Lower lobe of right lung (tissue), 2 donors: ENCODE measurements around the gene LAMP5. TPM values are rescaled to one million over a fixed set of nuclear protein-coding genes. Genes with fewer than 3 reads are reported as not detected.

Source experiments
- ATAC-seq, 2 donors: fragments of 200-7000 bp; cut with Tn5 transposase; one replicate each; pipeline ENCODE4 v1.9.1; 2020 to 2022; ENCODE audit warnings: mild to moderate bottlenecking in 2 of 2, moderate library complexity in 2 of 2
- DNase-seq: peaks from one replicate; pipeline ENCODE4 v3.0.0-alpha.2; 2020
- H3K27ac ChIP-seq: fragments of 200-600 bp; one replicate; pipeline ENCODE4 v1.8.0; 2022
- H3K27me3 ChIP-seq: fragments of 200-600 bp; one replicate; pipeline ENCODE4 v1.8.0; 2022; ENCODE audit warnings: low read depth
- H3K36me3 ChIP-seq: fragments of 200-600 bp; one replicate; pipeline ENCODE4 v1.8.0; 2022; ENCODE audit warnings: mild to moderate bottlenecking
- H3K4me1 ChIP-seq: fragments of 200-600 bp; one replicate; pipeline ENCODE4 v1.8.0; 2022
- H3K4me3 ChIP-seq: fragments of 200-600 bp; one replicate; pipeline ENCODE4 v1.8.0; 2022; ENCODE audit warnings: mild to moderate bottlenecking
- H3K9me3 ChIP-seq: fragments of 200-600 bp; one replicate; pipeline ENCODE4 v1.8.0; 2022
- intact Hi-C: fragments of 100-400 bp; cut with DNase I; formaldehyde crosslinking; loops from one replicate; pipeline ENCODE4 v1.11.0; 2022
- long read RNA-seq: library from polyadenylated mRNA; unstranded; transcript quantifications from one replicate; pipeline ENCODE4 v2.0.0, GENCODE V29; 2021
- total RNA-seq: library from RNA; stranded (reverse); fragmentation: NEBNext Ultra II Directional; extraction: Animal tissue kit (Norgen Biotek cat#: 25700); gene quantifications from one replicate; pipeline ENCODE4 v1.2.1, GENCODE V29; 2021
- TF ChIP-seq, protein P1 (sequence below): fragments of 200-600 bp; IDR thresholded peaks from one replicate; pipeline ENCODE4 v1.8.0; 2022; ENCODE audit warnings: antibody characterized with exemption, mild to moderate bottlenecking
- donor health status: DM: no; HTN: yes; CAD: no; lungs with severe emphysema.

LAMP5 gene
- total RNA-seq: 0.41 TPM
- long read RNA-seq, partial matches to known transcripts: 1 of 1 reads
- long read RNA-seq, other reads (novel, unspliced or antisense): 0 of 1 reads

- TF ChIP-seq, protein P1, sequence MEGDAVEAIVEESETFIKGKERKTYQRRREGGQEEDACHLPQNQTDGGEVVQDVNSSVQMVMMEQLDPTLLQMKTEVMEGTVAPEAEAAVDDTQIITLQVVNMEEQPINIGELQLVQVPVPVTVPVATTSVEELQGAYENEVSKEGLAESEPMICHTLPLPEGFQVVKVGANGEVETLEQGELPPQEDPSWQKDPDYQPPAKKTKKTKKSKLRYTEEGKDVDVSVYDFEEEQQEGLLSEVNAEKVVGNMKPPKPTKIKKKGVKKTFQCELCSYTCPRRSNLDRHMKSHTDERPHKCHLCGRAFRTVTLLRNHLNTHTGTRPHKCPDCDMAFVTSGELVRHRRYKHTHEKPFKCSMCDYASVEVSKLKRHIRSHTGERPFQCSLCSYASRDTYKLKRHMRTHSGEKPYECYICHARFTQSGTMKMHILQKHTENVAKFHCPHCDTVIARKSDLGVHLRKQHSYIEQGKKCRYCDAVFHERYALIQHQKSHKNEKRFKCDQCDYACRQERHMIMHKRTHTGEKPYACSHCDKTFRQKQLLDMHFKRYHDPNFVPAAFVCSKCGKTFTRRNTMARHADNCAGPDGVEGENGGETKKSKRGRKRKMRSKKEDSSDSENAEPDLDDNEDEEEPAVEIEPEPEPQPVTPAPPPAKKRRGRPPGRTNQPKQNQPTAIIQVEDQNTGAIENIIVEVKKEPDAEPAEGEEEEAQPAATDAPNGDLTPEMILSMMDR: no peak
- no peak within 1 kb of the TSS for H3K27ac ChIP-seq
- peaks cover 30% of the 10 kb centered on the region for H3K4me1 ChIP-seq
- peaks cover 62% of the 10 kb centered on the region for H3K27me3 ChIP-seq
- DNase-seq (peak; percentile 47), ATAC-seq (peak; percentile 51 to 53)
- H3K36me3 ChIP-seq: no peaks in the 10 kb centered on the region
- no peaks in the 10 kb centered on the region for H3K9me3 ChIP-seq
- intact Hi-C loops: no loop called here
- H3K4me3 ChIP-seq: peak within 1 kb of the TSS; percentile 29
Measured at GRCh38 chr20:9514461-9515213, at the start of gene LAMP5. TSS of gene LAMP5 (plus strand) at chr20:9514590. CDS start at chr20:9514853, 263 bp downstream.

DNA sequence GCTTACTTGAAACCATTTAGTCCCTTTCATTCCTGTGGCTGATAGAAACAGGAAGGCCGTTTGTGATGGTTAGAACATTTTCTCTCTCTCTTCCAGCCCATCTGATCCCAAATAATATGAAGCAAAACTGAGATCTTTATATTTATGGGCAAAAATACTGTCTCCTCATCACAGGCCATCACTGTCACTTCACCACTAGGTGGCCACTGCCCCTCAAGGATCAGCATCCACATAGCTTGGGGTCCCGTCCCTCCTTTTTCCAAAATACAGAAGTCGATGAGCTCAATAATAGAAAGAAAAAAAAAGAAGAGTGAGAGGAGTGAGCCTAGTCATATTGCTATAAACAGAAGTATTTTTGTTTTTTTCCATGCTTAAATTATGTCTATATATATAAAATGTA lies 46.4 kb upstream of the LAMP5 start:
- ATAC-seq: no peak
- no peak overlapping the region for H3K27ac ChIP-seq
- no peaks in the 10 kb centered on the region for H3K27me3 ChIP-seq
- intact Hi-C loops: no loop called here
- DNase-seq: no peak
- TF ChIP-seq, protein P1: peak; percentile 48
- H3K9me3 ChIP-seq: no peaks in the 10 kb centered on the region
- H3K4me3 ChIP-seq: no peak overlapping the region
- no peaks in the 10 kb centered on the region for H3K36me3 ChIP-seq
- H3K4me1 ChIP-seq: no peaks in the 10 kb centered on the region

DNA sequence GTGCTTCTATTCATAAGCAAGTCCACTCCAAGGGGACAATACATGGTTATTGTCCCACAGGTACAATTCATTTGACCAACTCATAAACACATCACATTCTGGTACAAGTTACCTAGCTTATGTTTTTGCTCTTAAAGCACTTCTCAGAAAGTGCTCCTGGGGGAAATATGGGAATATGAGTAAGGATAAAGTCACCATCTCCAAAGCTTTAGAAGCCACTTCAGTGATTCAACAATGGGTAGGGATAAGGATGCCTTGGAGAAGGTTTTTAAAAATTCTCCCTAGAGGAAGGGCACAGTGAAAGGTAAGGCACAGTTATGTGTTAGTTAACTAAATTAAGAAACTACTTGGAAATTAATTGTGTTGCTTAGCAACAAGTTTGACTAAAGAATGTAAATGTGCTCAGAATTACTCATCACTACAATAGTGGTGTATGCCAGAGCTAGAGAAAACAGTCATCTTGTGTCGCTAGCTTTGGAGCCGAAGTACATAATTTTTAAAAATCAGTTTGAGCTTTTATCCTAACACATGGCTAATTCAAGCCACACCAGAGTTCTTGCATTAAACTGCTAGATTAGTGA lies 39.5 kb upstream of the LAMP5 start:
- Histone ChIP-seq H3K9me3 (no peaks in the 10 kb centered on the region), H3K27ac (no peak overlapping the region), H3K27me3 (no peaks in the 10 kb centered on the region), H3K4me3 (no peak overlapping the region), H3K4me1 (no peaks in the 10 kb centered on the region), H3K36me3 (no peaks in the 10 kb centered on the region)
- no peak for DNase-seq
- TF ChIP-seq, protein P1: no peak
- ATAC-seq: no peak
- intact Hi-C loops: no loop called here

GRCh38 chr20:9475456-9475855 lies 38.9 kb upstream of the LAMP5 start:
- Histone ChIP-seq H3K36me3 (no peaks in the 10 kb centered on the region), H3K4me1 (no peaks in the 10 kb centered on the region), H3K27ac (no peak overlapping the region), H3K27me3 (no peaks in the 10 kb centered on the region), H3K4me3 (no peak overlapping the region), H3K9me3 (no peaks in the 10 kb centered on the region)
- TF ChIP-seq, protein P1: no peak
- ATAC-seq (no peak), DNase-seq (no peak)
- intact Hi-C loops: no loop called here

DNA sequence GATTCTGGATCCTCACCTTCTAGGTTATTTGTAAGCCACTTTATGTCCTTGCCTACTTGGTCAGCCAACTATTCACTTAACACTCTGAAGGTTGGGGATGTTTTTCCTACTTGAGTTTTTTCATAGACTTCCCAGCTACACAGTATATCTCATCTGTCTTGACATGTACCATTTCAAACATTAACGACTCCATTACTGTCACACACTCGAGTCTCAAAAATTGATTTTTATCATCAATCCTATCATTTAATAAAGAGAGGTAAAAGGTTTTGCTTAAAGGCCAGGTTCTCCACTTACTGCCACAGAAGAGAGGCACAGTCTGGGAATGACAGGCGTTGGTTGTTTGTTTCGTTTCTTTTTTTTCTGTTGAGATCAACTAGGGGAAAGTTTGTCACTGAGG lies 38.2 kb upstream of the LAMP5 start:
- Histone ChIP-seq H3K27me3 (no peaks in the 10 kb centered on the region), H3K36me3 (no peaks in the 10 kb centered on the region), H3K27ac (no peak overlapping the region), H3K4me3 (no peak overlapping the region), H3K4me1 (no peaks in the 10 kb centered on the region), H3K9me3 (no peaks in the 10 kb centered on the region)
- no peak for DNase-seq
- no peak for ATAC-seq
- intact Hi-C loops: no loop called here
- TF ChIP-seq, protein P1: no peak
